GM19240 (cell line): ENCODE measurements around the gene EDEM1.
"Not testable (repeated sequence)": the region's sequence is repeated elsewhere in the genome, so short reads cannot be mapped to it uniquely, and the experiment has no call there.

ENCODE experiments used
- DNase-seq: peaks from one replicate; pipeline ENCODE4 v3.0.0; 2011; ENCODE audit warnings: low spot score; ENCODE audit not compliant: insufficient read length

The EDEM1 gene

GRCh38 chr3:5187156-5187919 is at the start of gene EDEM1:
TSS of gene EDEM1 (plus strand) at chr3:5187707. CDS start at chr3:5187806, 99 bp downstream.
- DNase-seq: peak; percentile 66

- DNase-seq: no peak
Observed at GRCh38 chr3:5138214-5138981, 49.1 kb upstream of the EDEM1 start.

- no peak for DNase-seq
Observed at GRCh38 chr3:5140230-5140621, 47.3 kb upstream of the EDEM1 start.

GRCh38 chr3:5140839-5141238 is 46.7 kb upstream of the EDEM1 start:
- no peak for DNase-seq

- DNase-seq: no peak
Observed at GRCh38 chr3:5141760-5142159, 45.7 kb upstream of the EDEM1 start.

- no peak for DNase-seq
Observed at GRCh38 chr3:5143464-5143863, 44.0 kb upstream of the EDEM1 start.

GRCh38 chr3:5144316-5144994 is 43.1 kb upstream of the EDEM1 start:
- no peak for DNase-seq

- DNase-seq: no peak
Observed at GRCh38 chr3:5145120-5145519, 42.4 kb upstream of the EDEM1 start.

GRCh38 chr3:5147152-5147551 is 40.4 kb upstream of the EDEM1 start:
- not testable (repeated sequence) for DNase-seq

- no peak for DNase-seq
Observed at GRCh38 chr3:5149306-5149880, 38.1 kb upstream of the EDEM1 start.

- no peak for DNase-seq
Observed at GRCh38 chr3:5151586-5151985, 35.9 kb upstream of the EDEM1 start.

GRCh38 chr3:5153074-5153473 is 34.4 kb upstream of the EDEM1 start:
- DNase-seq: no peak

GRCh38 chr3:5155241-5155640 is 32.3 kb upstream of the EDEM1 start:
- DNase-seq: no peak

GRCh38 chr3:5160321-5160720 is 27.2 kb upstream of the EDEM1 start:
- DNase-seq: no peak

GRCh38 chr3:5160940-5161858 is 26.3 kb upstream of the EDEM1 start:
- DNase-seq: no peak

- no peak for DNase-seq
Observed at GRCh38 chr3:5162102-5162501, 25.4 kb upstream of the EDEM1 start.

GRCh38 chr3:5165698-5166097 is 21.8 kb upstream of the EDEM1 start:
- no peak for DNase-seq

GRCh38 chr3:5166846-5167245 is 20.7 kb upstream of the EDEM1 start:
- no peak for DNase-seq

GRCh38 chr3:5168110-5168509 is 19.4 kb upstream of the EDEM1 start:
- no peak for DNase-seq

- DNase-seq: no peak
Observed at GRCh38 chr3:5169807-5170206, 17.7 kb upstream of the EDEM1 start.

- no peak for DNase-seq
Observed at GRCh38 chr3:5170975-5171374, 16.5 kb upstream of the EDEM1 start.
